Coronary artery (tissue), 2 donors: Measurements from ENCODE around the gene SP100.

Source experiments
- DNase-seq: peaks from one replicate; pipeline ENCODE4 v3.0.0-alpha.2; 2017; ENCODE audit warnings: low spot score
- H3K27ac ChIP-seq, 2 donors: fragments of 200-600 bp; sonication (generic); one replicate each; pipeline ENCODE4 v1.5.1; 2016 to 2019
- H3K4me3 ChIP-seq: fragments of 200-600 bp; sonication (generic); 2 replicates; pipeline ENCODE4 v1.5.1; 2016; ENCODE audit warnings: mild to moderate bottlenecking, moderate library complexity
- TF ChIP-seq, protein P1 (sequence below): fragments of 200-600 bp; sonication (generic); IDR thresholded peaks from one replicate; pipeline ENCODE4 v1.5.1; 2019; ENCODE audit warnings: antibody characterized with exemption

The SP100 gene

DNA sequence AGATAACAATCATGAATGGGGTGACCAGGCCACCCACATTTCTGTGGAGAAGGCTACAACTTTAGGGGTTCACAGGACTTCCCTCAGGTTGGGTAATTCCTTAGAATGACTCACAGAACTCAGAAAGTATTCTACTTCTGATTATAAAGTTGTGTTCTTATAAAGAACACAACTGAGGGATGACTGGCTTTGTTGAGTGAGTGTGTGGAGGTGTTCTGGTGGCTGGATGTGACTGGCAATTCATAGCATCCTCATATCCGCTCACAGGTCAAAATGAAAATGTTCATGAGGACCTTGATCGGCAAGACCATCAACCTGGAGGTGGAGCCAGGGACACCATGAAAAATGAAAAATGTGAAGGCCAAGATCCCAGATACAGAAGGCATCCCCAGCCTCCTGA, 153.3 kb downstream of the SP100 start:
- Histone ChIP-seq H3K4me3 (no peak overlapping the region), H3K27ac (no peak overlapping the region)
- DNase-seq = no peak
- TF ChIP-seq, protein P1, sequence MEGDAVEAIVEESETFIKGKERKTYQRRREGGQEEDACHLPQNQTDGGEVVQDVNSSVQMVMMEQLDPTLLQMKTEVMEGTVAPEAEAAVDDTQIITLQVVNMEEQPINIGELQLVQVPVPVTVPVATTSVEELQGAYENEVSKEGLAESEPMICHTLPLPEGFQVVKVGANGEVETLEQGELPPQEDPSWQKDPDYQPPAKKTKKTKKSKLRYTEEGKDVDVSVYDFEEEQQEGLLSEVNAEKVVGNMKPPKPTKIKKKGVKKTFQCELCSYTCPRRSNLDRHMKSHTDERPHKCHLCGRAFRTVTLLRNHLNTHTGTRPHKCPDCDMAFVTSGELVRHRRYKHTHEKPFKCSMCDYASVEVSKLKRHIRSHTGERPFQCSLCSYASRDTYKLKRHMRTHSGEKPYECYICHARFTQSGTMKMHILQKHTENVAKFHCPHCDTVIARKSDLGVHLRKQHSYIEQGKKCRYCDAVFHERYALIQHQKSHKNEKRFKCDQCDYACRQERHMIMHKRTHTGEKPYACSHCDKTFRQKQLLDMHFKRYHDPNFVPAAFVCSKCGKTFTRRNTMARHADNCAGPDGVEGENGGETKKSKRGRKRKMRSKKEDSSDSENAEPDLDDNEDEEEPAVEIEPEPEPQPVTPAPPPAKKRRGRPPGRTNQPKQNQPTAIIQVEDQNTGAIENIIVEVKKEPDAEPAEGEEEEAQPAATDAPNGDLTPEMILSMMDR = no peak

DNA sequence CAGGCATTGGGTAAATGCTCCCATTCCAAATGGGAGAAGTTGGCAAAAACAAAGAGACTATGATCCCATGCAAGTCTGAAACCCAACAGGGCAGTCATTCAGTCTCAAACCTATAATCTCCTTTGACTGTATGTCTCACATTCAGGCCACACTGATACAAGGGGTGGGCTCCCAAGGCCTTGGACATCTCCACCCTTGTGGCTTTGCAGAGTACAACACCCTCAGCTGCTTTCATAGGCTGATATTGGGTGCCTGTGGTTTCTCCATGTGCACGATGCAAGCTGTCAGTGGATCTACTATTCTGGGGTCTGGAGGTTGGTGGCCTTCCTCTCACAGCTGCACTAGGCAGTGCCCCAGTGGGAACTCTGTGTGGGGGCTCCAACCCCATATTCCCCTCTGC, 155.0 kb downstream of the SP100 start:
- Histone ChIP-seq H3K4me3 (no peak overlapping the region), H3K27ac (no peak overlapping the region)
- TF ChIP-seq, protein P1 = no peak
- DNase-seq = no peak

DNA sequence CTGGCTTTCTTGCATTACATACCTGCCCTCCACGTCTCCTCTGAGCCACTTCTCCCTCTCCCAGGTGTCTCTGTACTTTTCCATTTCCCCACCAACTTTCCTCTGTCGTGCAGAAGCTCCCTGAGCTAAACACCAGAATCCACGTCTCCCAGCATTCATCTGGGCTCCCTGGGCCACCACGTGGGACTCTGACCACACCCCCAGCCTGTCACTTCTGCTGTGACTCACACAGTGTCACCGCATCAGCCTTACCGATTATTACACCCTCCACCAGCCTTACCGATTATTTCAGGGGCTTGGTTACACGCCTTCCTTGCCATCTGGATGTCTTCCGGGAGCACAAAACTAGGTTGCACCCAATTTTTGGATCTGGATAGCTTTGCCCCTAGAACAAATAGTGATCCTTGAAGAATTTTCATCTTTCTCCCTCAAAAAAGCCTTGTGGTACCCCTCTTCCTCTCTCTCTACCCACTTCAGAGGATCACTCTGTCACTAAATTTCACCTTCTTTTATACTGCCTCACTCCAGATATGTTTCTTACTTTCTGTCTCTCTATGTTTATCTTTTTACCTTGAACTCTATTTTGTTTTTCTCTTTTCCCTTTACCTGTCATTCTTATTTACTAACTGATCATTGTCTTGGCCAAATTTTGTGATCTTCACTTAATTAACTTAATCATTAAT, 159.8 kb downstream of the SP100 start:
- H3K27ac ChIP-seq = no peak overlapping the region
- no peak for DNase-seq
- H3K4me3 ChIP-seq = no peak overlapping the region
- TF ChIP-seq, protein P1 = no peak

DNA sequence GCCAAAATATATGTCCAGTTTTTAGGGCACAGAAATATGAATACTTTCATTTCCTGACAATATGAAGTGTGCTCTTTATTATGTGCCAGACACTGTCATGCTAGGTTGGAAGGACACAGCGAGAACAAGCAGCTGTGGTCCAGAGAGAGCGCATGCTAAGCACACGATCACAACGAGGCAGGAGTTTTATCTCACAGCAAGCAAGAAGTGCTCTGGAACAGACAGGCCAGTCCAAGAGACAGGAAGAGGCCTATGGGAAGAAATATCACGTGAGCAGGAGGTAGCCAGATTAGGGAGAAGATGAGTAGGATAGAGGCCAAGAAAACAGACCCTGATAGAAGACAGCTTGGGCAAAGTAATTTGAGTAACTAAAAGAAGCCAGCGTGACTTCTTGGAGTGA, 161.1 kb downstream of the SP100 start:
- no peak overlapping the region for H3K27ac ChIP-seq
- TF ChIP-seq, protein P1 = no peak
- DNase-seq = no peak
- H3K4me3 ChIP-seq = no peak overlapping the region

DNA sequence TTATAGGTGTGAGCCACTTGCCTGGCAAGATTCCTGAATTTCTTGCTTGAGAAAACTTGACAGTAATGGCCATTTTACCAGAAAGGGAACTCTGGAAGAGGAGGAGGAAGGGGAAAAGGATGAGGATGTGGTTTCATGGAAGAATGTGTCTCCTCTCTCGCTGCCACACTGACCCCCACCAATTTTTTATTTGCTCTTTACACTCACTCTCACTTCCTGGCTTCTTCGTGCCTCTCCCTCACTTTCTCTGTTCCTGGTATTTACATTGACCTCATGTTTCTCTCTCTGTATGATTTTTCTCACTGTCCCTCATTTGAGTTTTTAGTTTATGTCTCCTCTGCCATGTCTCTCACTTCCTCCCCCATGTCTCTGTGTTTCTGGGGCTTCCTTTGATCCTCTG, 162.1 kb downstream of the SP100 start:
- no peak overlapping the region for H3K27ac ChIP-seq
- TF ChIP-seq, protein P1 = no peak
- no peak for DNase-seq
- no peak overlapping the region for H3K4me3 ChIP-seq

DNA sequence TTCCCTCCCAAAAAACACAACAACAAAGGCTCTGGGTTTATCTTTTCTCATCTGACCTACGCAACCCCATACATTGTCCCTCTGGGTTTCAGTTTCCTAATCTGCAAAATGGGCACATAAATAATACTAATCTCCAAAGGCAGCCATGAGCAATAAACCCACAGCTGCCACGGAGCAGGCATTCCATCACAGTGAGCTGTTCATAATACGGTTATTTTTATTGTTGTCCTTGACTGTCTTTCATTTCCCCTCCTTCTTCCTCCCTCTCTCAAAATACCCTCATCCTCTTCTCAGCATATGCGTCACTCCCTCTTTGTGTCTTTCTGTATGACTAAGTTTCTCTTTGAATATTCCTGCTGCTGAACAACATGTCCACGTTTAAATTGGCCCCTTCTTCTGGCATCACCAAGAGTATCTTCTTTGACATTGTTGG, 166.9 kb downstream of the SP100 start:
- Histone ChIP-seq H3K27ac (no peak overlapping the region), H3K4me3 (no peak overlapping the region)
- no peak for DNase-seq
- TF ChIP-seq, protein P1 = no peak

DNA sequence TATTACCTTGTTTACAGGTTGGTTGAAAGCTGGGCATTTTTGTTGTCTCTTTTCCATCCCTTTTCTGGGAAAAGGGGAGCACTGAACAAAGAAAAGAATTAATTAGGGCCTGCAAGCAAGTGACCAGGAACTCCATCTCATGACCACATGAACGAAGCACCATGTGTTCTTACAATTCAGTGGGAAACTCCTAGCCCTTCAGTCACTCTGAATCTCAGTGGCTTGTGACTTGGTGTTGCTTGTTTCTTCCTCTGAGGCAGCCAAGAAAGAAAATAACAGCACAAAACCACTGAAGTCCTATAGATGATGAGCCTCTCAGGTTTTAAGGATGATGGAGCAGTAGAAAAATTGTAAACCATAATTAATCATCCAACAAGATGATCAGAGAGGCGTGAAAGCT, 167.6 kb downstream of the SP100 start:
- DNase-seq = no peak
- no peak overlapping the region for H3K27ac ChIP-seq
- TF ChIP-seq, protein P1 = no peak
- H3K4me3 ChIP-seq = no peak overlapping the region
